Liver (tissue), 9 donors: ENCODE results near the gene SLC24A1. TPM values are rescaled to one million over a fixed set of nuclear protein-coding genes. Genes with fewer than 3 reads are reported as not detected.
A peak's percentile ranks its signal among the peaks of the same experiment; 100 is the strongest.

Source experiments
- DNase-seq: peaks from one replicate; pipeline ENCODE4 v3.0.0-alpha.2; 2017; ENCODE audit warnings: low spot score
- H3K27ac ChIP-seq, 2 donors: one replicate each; pipeline ENCODE4 v1.7.0; 2013; ENCODE audit warnings: inconsistent platforms in 2 of 2, low read length in 2 of 2, control low read depth in 1 of 2, low read depth in 1 of 2, mild to moderate bottlenecking in 1 of 2
- H3K27me3 ChIP-seq, 4 donors: one replicate each; pipeline versions ENCODE4 v1.6.1 to v1.7.0; 2013; ENCODE audit warnings: low read length in 3 of 4, inconsistent platforms in 1 of 4, mild to moderate bottlenecking in 1 of 4, moderate library complexity in 1 of 4; ENCODE audit not compliant: control insufficient read depth in 4 of 4, insufficient read depth in 4 of 4
- H3K36me3 ChIP-seq, 4 donors: one replicate each; pipeline versions ENCODE4 v1.6.1 to v1.7.0; 2013; ENCODE audit warnings: low read length in 3 of 4, mild to moderate bottlenecking in 3 of 4, low read depth in 1 of 4, moderate library complexity in 1 of 4; ENCODE audit not compliant: control insufficient read depth in 4 of 4, insufficient read depth in 3 of 4
- H3K4me1 ChIP-seq, 4 donors: one replicate each; pipeline versions ENCODE4 v1.6.1 to v1.7.0; 2013; ENCODE audit warnings: low read length in 3 of 4, mild to moderate bottlenecking in 3 of 4, moderate library complexity in 1 of 4; ENCODE audit not compliant: control insufficient read depth in 4 of 4, insufficient read depth in 4 of 4
- H3K4me3 ChIP-seq, 3 donors: one replicate each; pipeline versions ENCODE4 v1.6.1 to v1.7.0; 2013; ENCODE audit warnings: low read length in 3 of 3, control low read depth in 1 of 3, low read depth in 1 of 3, mild to moderate bottlenecking in 1 of 3
- H3K9ac ChIP-seq, 2 donors: one replicate each; pipeline ENCODE4 v1.7.0; 2013; ENCODE audit warnings: low read length in 2 of 2, mild to moderate bottlenecking in 2 of 2, moderate library complexity in 2 of 2, control low read depth in 1 of 2, low read depth in 1 of 2
- H3K9me3 ChIP-seq, 4 donors: one replicate each; pipeline versions ENCODE4 v1.6.1 to v1.7.0; 2013; ENCODE audit warnings: low read length in 3 of 4; ENCODE audit not compliant: control insufficient read depth in 4 of 4
- ATF3 ChIP-seq: IDR thresholded peaks from 2 replicates; pipeline ENCODE4 v1.6.1; 2016; ENCODE audit warnings: antibody characterized with exemption
- CTCF ChIP-seq: fragments of 150-350 bp; IDR thresholded peaks from 2 replicates; pipeline ENCODE4 v1.5.1; 2017; ENCODE audit warnings: improper control_type of control experiment, low read depth, low read length; ENCODE audit not compliant: missing input control
- NR2F2 ChIP-seq: IDR thresholded peaks from 2 replicates; pipeline ENCODE4 v1.6.1; 2016; ENCODE audit warnings: antibody characterized with exemption
- RAD21 ChIP-seq, 2 donors: IDR thresholded peaks; 2 replicates each; pipeline ENCODE4 v1.6.1; 2016; ENCODE audit warnings: antibody characterized with exemption in 2 of 2, mild to moderate bottlenecking in 2 of 2
- REST ChIP-seq: IDR thresholded peaks from 2 replicates; pipeline ENCODE4 v1.6.1; 2016; ENCODE audit warnings: antibody characterized with exemption, mild to moderate bottlenecking
- SP1 ChIP-seq: IDR thresholded peaks from 2 replicates; pipeline ENCODE4 v1.6.1; 2018; ENCODE audit warnings: antibody characterized with exemption, mild to moderate bottlenecking
- YY1 ChIP-seq: IDR thresholded peaks from 2 replicates; pipeline ENCODE4 v1.6.1; 2016; ENCODE audit warnings: antibody characterized with exemption, mild to moderate bottlenecking
- ZBTB33 ChIP-seq: IDR thresholded peaks from 2 replicates; pipeline ENCODE4 v1.6.1; 2016; ENCODE audit warnings: antibody characterized with exemption
- WGBS: extraction: QIAGEN DNeasy Blood & Tissue Kit; methylation state at CpG from one replicate; pipeline ENCODE4 v1.1.7; 2013; 5-methylcytosine and 5-hydroxymethylcytosine counted together
- polyA plus RNA-seq, 2 donors: library from polyadenylated mRNA; stranded (reverse) in 1 of 2; unstranded in 1 of 2; fragments of 200-250 nt in 1 of 2; fragments of >200 nt in 1 of 2; fragmentation: Nextera tagmentation in 1 of 2; extraction: Ambion mirVana in 1 of 2; gene quantifications; one replicate each; pipeline versions ENCODE4 v1.2.1 to v1.2.3, GENCODE V29; 2013 to 2015
- total RNA-seq, 2 donors: library from RNA; depleted of rRNA; stranded (reverse); fragments of >200 nt; gene quantifications; one replicate each; pipeline ENCODE4 v1.2.3, GENCODE V29; 2014
- donor health status: healthy.
- donor health status: healthy.
- donor health status: healthy.
- donor health status: healthy.
- donor health status: healthy.

The SLC24A1 gene
- total and polyA plus RNA-seq, 4 donors, result 1.8 to 3.3 (median 2.2) TPM

- 86% methylated on average over 5 of the region's 5 CpGs for WGBS
- DNase-seq, result no peak
Measured at GRCh38 chr15:65611888-65612615, 9.7 kb upstream of the SLC24A1 start.

GRCh38 chr15:65612616-65612946 lies 9.2 kb upstream of the SLC24A1 start:
- Histone ChIP-seq H3K27ac (no peak overlapping the region), H3K27me3 (no peaks in the 10 kb centered on the region), H3K9ac (no peak overlapping the region), H3K9me3 (no peaks in the 10 kb centered on the region), H3K4me1 (peaks cover 6 to 31% (median 16%) of the 10 kb centered on the region in 4 donors), H3K4me3 (no peak overlapping the region), H3K36me3 (no peaks in the 10 kb centered on the region)
- no peak for DNase-seq
- 70% methylated on average over 2 of the region's 2 CpGs for WGBS
- TF ChIP-seq ATF3, result no peak
- TF ChIP-seq CTCF, result no peak
- no peak for TF ChIP-seq NR2F2
- no peak for TF ChIP-seq REST

More at GRCh38 chr15:65611888-65612615, 9.7 kb upstream of the SLC24A1 start:
- H3K9ac ChIP-seq, result peak overlapping the region; percentile 91 to 92
- H3K27me3 ChIP-seq, result no peaks in the 10 kb centered on the region
- TF ChIP-seq SP1 (no peak), ZBTB33 (no peak), RAD21 (IDR thresholded peaks at IDR 0.05) (no peak), YY1 (no peak)
- peak overlapping the region; percentile 91 to 95 for H3K27ac ChIP-seq
- H3K4me3 ChIP-seq, result peak overlapping the region; percentile 78 to 94 (median 86)
- no peaks in the 10 kb centered on the region for H3K9me3 ChIP-seq
- H3K4me1 ChIP-seq, result peaks cover 6 to 31% (median 16%) of the 10 kb centered on the region in 4 donors
- peaks cover 0 to 2% (median 0%) of the 10 kb centered on the region in 4 donors for H3K36me3 ChIP-seq
